Hepatocyte (in vitro differentiated cells): Measurements from ENCODE around the gene PLCD3.

ENCODE experiments used
- CTCF ChIP-seq: fragments of 200-600 bp; sonication (generic); IDR thresholded peaks from 2 replicates; pipeline ENCODE4 v1.5.1; 2016; ENCODE audit warnings: antibody characterized with exemption, mild to moderate bottlenecking; ENCODE audit not compliant: poor library complexity
- EZH2 ChIP-seq: fragments of 200-600 bp; sonication (generic); IDR thresholded peaks from 2 replicates; pipeline ENCODE4 v1.6.1; 2016; ENCODE audit warnings: antibody characterized with exemption, mild to moderate bottlenecking, borderline replicate concordance
- EZH2phosphoT487 ChIP-seq: fragments of 200-600 bp; sonication (generic); IDR thresholded peaks from one replicate; pipeline ENCODE4 v1.6.1; 2018; ENCODE audit warnings: antibody characterized with exemption, mild to moderate bottlenecking, low read depth, moderate library complexity; ENCODE audit not compliant: unreplicated experiment, severe bottlenecking

DNA sequence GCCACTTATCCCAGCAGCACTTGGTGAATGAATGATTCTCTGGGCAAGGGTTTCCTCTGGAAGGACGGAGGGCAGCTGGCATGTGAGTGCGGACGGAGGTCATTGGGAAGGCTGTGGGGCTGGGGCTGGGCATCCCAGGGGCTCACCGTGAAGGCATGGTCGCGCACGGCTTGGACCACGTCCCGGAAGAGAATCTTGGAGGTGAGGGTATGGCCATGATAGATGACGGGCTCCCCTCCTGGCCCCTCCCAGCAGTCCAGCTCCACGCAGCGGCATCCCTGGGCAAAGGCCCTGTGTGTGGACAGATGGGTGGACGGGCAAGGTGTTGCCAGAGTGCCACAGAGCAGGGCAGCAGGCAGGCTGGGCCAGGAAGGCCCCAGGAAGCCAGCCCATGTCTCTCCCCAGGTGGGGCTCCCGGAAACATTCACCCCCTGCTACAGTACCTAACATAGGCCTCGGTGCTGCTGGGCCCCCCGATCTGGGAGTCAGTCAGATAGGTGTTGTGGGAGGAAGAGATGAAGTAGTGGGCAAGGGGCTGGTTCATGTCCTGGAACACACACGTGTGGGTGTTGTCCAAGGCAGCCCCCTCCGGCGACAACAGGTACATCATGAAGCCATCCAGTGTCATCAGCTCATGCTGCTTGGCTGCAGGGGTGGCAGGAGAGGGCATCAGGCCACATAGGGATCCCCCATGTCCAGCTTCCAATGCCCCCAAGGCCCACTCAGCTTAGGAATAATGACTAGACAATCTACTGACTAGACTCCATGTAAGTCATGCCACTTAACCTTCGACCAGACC is 14.3 kb downstream of the PLCD3 start:
- TF ChIP-seq CTCF (no peak), EZH2 (no peak), EZH2phosphoT487 (no peak)
